SK-N-MC (cell line): ENCODE measurements around the gene ZNF750.
A peak's percentile ranks its signal among the peaks of the same experiment; 100 is the strongest.

ENCODE experiments used
- DNase-seq: peaks from one replicate; pipeline ENCODE4 v3.0.0-alpha.2; 2011; ENCODE audit warnings: low read depth, low spot score
- H3K27ac ChIP-seq: fragments of 200-600 bp; sonication (generic); 2 replicates; pipeline ENCODE4 v1.5.1; 2016; ENCODE audit warnings: mixed run types
- H3K36me3 ChIP-seq: fragments of 200-600 bp; sonication (generic); 2 replicates; pipeline ENCODE4 v1.6.1; 2017; ENCODE audit warnings: antibody characterized with exemption, low read length, mixed read lengths; ENCODE audit not compliant: insufficient read depth
- H3K4me3 ChIP-seq: fragments of 200-600 bp; sonication (generic); 2 replicates; pipeline ENCODE4 v1.5.1; 2016
- H3K9ac ChIP-seq: fragments of 200-600 bp; sonication (generic); 2 replicates; pipeline ENCODE4 v1.8.0; 2017; ENCODE audit warnings: mixed run types, mixed read lengths; ENCODE audit not compliant: insufficient read length
- H3K9me3 ChIP-seq: fragments of 200-600 bp; sonication (generic); 2 replicates; pipeline ENCODE4 v1.6.1; 2017; ENCODE audit warnings: low read depth, mild to moderate bottlenecking, antibody characterized with exemption, low read length, moderate library complexity, mixed read lengths
- EZH2 ChIP-seq: fragments of 200-600 bp; sonication (generic); IDR thresholded peaks from one replicate; pipeline ENCODE4 v1.6.1; 2017; ENCODE audit warnings: antibody characterized with exemption
- FOXP2 ChIP-seq: optimal IDR thresholded peaks from 2 replicates; pipeline ENCODE3; 2011; ENCODE audit warnings: mild to moderate bottlenecking, moderate library complexity; ENCODE audit not compliant: insufficient read depth; ENCODE audit errors: extremely low read length, control extremely low read depth
- POLR2AphosphoS5 ChIP-seq: IDR thresholded peaks from 2 replicates; pipeline ENCODE4 v1.6.1; 2012; ENCODE audit warnings: mild to moderate bottlenecking, low read depth, low read length, borderline replicate concordance

ZNF750 gene

DNA sequence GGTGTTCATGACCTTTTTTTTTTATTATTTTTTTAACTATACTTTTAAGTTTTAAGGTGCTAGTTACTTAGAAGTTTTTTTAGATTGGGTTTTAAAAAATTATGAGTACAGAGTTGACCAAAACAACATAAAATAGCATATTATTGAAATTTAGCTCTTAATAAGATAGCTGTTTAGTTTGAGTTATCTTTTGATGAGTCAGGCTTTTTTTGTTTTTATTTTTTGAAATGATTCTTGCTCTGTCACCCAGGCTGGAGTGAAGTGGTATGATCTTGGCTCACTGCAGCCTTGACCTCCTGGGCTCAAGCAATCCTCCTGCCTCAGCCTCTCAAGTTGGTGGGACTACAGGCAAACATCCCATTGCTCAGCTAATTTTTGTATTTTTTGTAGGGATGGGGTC, 13.6 kb downstream of the ZNF750 start:
- H3K9ac ChIP-seq, result no peak overlapping the region
- no peak overlapping the region for H3K27ac ChIP-seq
- no peak overlapping the region for H3K4me3 ChIP-seq
- DNase-seq, result no peak
- no peak for TF ChIP-seq EZH2
- no peak for TF ChIP-seq POLR2AphosphoS5
- TF ChIP-seq FOXP2, result no peak
- H3K36me3 ChIP-seq, result peaks cover 34% of the 10 kb centered on the region
- no peaks in the 10 kb centered on the region for H3K9me3 ChIP-seq

DNA sequence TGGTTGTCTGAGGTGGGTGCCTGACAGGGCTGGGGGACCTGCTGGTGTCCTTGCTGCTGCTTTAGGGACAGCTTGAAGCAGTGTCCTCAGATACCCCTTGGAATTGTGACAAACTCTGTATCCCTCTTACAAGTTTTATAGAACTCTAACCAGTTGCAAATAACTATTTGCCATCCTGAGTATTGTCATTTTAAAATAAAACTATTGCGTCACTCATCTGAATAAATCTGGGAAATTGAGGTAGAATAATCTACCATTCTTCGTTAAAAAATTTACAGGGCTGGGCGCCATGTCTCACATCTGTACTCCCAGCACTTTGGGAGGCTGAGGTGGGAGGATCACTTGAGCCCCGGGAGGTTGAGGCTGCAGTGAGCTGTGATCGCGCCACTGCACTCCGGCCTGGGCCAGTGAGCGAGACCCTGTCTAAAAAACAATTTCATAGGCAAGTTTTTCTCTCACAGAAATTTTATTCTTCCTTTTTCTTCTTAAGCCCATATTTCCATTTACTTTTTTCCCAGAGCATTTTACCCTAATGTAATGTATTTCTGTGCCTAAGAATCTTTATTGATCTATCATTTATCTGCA, 14.2 kb downstream of the ZNF750 start:
- no peak overlapping the region for H3K27ac ChIP-seq
- no peak overlapping the region for H3K4me3 ChIP-seq
- H3K36me3 ChIP-seq, result peaks cover 39% of the 10 kb centered on the region
- H3K9ac ChIP-seq, result no peak overlapping the region
- no peak for TF ChIP-seq FOXP2
- TF ChIP-seq POLR2AphosphoS5, result no peak
- TF ChIP-seq EZH2, result no peak
- H3K9me3 ChIP-seq, result no peaks in the 10 kb centered on the region
- no peak for DNase-seq

DNA sequence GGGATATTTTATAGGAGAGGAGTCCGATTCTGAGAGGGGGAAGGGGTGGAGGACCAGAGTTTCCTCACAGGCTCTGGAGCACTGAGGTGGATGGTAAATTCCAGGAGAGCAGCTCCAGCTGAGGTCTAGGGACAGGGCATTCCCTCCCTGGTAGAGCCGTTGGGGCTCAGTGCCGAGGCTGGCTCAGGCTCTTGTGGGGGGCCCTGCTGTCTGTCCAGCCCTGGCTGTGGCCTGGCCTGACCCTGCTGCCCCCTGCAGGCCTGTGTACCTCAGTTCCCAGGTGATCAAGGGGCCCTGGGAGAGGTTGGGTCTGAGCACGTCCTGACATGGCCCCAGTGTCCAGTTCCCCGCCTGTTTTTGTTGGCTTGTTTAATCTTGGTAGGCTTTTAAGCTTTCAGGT, 16.8 kb downstream of the ZNF750 start:
- no peak for TF ChIP-seq FOXP2
- TF ChIP-seq EZH2, result no peak
- TF ChIP-seq POLR2AphosphoS5, result no peak
- Histone ChIP-seq H3K27ac (no peak overlapping the region), H3K9ac (no peak overlapping the region), H3K9me3 (peaks cover 11% of the 10 kb centered on the region; the same call in 1 of the 2 replicates), H3K36me3 (peaks cover 56% of the 10 kb centered on the region), H3K4me3 (no peak overlapping the region)
- no peak for DNase-seq

GRCh38 chr17:82822281-82822680, 17.5 kb downstream of the ZNF750 start:
- H3K36me3 ChIP-seq, result peaks cover 56% of the 10 kb centered on the region
- no peak for TF ChIP-seq FOXP2
- TF ChIP-seq EZH2, result no peak
- no peak for TF ChIP-seq POLR2AphosphoS5
- H3K4me3 ChIP-seq, result no peak overlapping the region
- no peak for DNase-seq
- peaks cover 11% of the 10 kb centered on the region; the same call in 1 of the 2 replicates for H3K9me3 ChIP-seq
- H3K9ac ChIP-seq, result no peak overlapping the region
- no peak overlapping the region for H3K27ac ChIP-seq

- TF ChIP-seq FOXP2 (no peak), POLR2AphosphoS5 (no peak), EZH2 (no peak)
- Histone ChIP-seq H3K9ac (no peak overlapping the region), H3K4me3 (no peak overlapping the region), H3K27ac (no peak overlapping the region), H3K36me3 (peaks cover 60% of the 10 kb centered on the region), H3K9me3 (peaks cover 11% of the 10 kb centered on the region; the same call in 1 of the 2 replicates)
- no peak for DNase-seq
Observed at GRCh38 chr17:82821554-82821953, 18.3 kb downstream of the ZNF750 start.

DNA sequence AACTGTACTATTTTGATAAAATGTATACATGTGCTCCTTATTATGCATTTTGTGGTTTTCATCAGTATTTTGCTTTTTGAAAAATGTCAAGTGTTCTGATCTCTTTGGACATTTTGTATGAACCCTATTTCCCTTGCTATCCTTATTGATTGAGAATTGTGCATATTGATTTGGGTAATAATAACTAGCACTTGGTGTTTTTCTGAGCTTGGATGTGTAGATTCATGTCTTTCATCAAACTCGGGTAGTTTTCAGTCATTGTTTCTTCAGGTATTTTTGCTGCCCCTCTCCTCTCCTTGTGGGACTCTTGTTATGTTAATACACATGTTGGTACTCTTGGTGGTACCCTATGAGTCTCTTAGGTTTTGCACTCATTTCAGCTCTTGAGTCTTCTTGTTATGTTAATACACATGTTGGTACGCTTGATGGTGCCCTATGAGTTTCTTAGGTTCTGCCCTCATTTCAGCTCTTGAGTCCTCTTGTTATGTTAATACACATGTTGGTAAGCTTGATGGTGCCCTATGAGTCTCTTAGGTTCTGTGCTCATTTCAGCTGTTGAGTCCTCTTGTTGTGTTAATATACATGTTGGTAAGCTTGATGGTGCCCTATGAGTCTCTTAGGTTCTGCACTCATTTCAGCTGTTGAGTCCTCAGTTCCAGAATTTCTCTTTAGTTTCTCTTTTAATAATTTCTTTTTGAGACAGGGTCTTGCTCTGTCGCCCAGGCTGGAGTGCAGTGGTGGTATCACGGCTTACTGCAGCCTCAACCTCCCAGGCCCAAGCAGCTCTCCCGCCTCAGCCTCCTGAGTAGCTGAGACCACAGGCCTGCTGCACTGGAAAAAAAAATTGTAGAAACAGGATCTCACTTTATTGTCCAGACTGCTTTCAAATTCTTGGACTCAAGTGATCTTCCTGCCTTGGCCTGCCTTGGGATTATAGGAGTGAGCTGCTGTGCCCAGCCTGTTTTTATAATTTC, 19.3 kb downstream of the ZNF750 start:
- no peak overlapping the region for H3K9ac ChIP-seq
- peaks cover 63% of the 10 kb centered on the region for H3K36me3 ChIP-seq
- no peak overlapping the region for H3K4me3 ChIP-seq
- H3K27ac ChIP-seq, result no peak overlapping the region
- DNase-seq, result no peak
- H3K9me3 ChIP-seq, result peaks cover 11% of the 10 kb centered on the region; the same call in 1 of the 2 replicates
- TF ChIP-seq POLR2AphosphoS5 (no peak), FOXP2 (no peak), EZH2 (no peak)

DNA sequence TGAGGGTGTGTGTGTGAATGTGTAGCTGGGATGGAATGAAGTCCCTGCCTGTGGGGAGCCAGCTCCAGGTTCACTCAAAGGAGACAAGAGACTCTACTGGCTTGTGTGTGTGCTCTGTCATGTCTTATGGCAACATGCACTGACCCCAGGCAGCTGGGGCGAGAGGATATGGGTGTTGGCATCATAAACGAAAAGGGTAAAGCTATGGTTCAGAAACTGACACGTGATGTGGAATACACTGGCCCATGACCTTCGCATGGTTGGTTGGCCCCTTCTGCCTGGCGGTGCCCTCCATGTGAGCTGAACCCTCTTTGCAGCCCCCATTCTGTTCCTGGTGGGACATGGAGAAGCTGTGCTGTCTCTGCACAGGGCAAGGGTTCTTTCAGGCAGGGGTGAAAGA, 21.9 kb downstream of the ZNF750 start:
- TF ChIP-seq FOXP2 (no peak), EZH2 (no peak), POLR2AphosphoS5 (no peak)
- H3K9me3 ChIP-seq, result peaks cover 11% of the 10 kb centered on the region; the same call in 1 of the 2 replicates
- no peak overlapping the region for H3K27ac ChIP-seq
- no peak for DNase-seq
- no peak overlapping the region for H3K9ac ChIP-seq
- no peak overlapping the region for H3K4me3 ChIP-seq
- H3K36me3 ChIP-seq, result peaks cover 69% of the 10 kb centered on the region

- Histone ChIP-seq H3K9ac (no peak overlapping the region), H3K27ac (peak overlapping the region; percentile 89), H3K9me3 (peaks cover 11% of the 10 kb centered on the region; the same call in 1 of the 2 replicates), H3K36me3 (peaks cover 57% of the 10 kb centered on the region), H3K4me3 (peak overlapping the region; percentile 59)
- DNase-seq, result no peak
- no peak for TF ChIP-seq EZH2
- TF ChIP-seq POLR2AphosphoS5, result no peak
- no peak for TF ChIP-seq FOXP2
Observed at GRCh38 chr17:82816358-82816757, 23.5 kb downstream of the ZNF750 start.
